Measurements from ENCODE around the gene TLX2. TPM values are rescaled to one million over a fixed set of nuclear protein-coding genes. Genes with fewer than 3 reads are reported as not detected.

Gene TLX2
- total and polyA plus RNA-seq, 2 of the 13 experiments (the other 11 are each of a cell fraction or from before 2014, with no cell fraction given) = 0.05 to 0.20 TPM

GRCh38 chr2:74525717-74526648 is 11.7 kb downstream of the TLX2 start, which contains the start of gene DQX1 (continued):
- TF ChIP-seq, protein P1, sequence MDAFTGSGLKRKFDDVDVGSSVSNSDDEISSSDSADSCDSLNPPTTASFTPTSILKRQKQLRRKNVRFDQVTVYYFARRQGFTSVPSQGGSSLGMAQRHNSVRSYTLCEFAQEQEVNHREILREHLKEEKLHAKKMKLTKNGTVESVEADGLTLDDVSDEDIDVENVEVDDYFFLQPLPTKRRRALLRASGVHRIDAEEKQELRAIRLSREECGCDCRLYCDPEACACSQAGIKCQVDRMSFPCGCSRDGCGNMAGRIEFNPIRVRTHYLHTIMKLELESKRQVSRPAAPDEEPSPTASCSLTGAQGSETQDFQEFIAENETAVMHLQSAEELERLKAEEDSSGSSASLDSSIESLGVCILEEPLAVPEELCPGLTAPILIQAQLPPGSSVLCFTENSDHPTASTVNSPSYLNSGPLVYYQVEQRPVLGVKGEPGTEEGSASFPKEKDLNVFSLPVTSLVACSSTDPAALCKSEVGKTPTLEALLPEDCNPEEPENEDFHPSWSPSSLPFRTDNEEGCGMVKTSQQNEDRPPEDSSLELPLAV (CRISPR knock-in tag; conservative IDR thresholded peaks at IDR 0.05; ENCODE audit: low read depth) = no peak
- TF ChIP-seq, protein P2, sequence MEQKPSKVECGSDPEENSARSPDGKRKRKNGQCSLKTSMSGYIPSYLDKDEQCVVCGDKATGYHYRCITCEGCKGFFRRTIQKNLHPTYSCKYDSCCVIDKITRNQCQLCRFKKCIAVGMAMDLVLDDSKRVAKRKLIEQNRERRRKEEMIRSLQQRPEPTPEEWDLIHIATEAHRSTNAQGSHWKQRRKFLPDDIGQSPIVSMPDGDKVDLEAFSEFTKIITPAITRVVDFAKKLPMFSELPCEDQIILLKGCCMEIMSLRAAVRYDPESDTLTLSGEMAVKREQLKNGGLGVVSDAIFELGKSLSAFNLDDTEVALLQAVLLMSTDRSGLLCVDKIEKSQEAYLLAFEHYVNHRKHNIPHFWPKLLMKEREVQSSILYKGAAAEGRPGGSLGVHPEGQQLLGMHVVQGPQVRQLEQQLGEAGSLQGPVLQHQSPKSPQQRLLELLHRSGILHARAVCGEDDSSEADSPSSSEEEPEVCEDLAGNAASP (CRISPR knock-in tag; IDR thresholded peaks at IDR 0.05; ENCODE audit: borderline replicate concordance) = peak; percentile 91
- TF ChIP-seq ZEB1 (IDR thresholded peaks at IDR 0.05; ENCODE audit: insufficient replicate concordance, low read depth) (peak; percentile 88), SRSF4 (IDR thresholded peaks at IDR 0.05; ENCODE audit: low read depth, low read length, poor library complexity, severe bottlenecking) (no peak), KAT8 (CRISPR knock-in tag; IDR thresholded peaks at IDR 0.05) (peak; percentile 89), SP5 (CRISPR knock-in tag; IDR thresholded peaks at IDR 0.05; ENCODE audit: borderline replicate concordance, low read depth) (0 out of 2 replicates have a peak, but pooled peaks have one; percentile 30), ZSCAN25 (CRISPR knock-in tag; IDR thresholded peaks at IDR 0.05) (peak; percentile 65), ZNF354B (CRISPR knock-in tag; IDR thresholded peaks at IDR 0.05) (no peak), PPARG (CRISPR knock-in tag; conservative IDR thresholded peaks at IDR 0.05) (peak; percentile 81; the same call in 1 of the 2 replicates), MYC (CRISPR knock-in tag; IDR thresholded peaks at IDR 0.05; ENCODE audit: borderline replicate concordance) (peak; percentile 40; the same call in 1 of the 2 replicates), ZNF776 (CRISPR knock-in tag; IDR thresholded peaks at IDR 0.05) (no peak), ZBTB10 (CRISPR knock-in tag; IDR thresholded peaks at IDR 0.05; ENCODE audit: borderline replicate concordance) (no peak), SRY (CRISPR knock-in tag; IDR thresholded peaks at IDR 0.05) (no peak), HMG20A (CRISPR knock-in tag; IDR thresholded peaks at IDR 0.05; ENCODE audit: borderline replicate concordance) (no peak), MEIS1 (CRISPR knock-in tag; IDR thresholded peaks at IDR 0.05; ENCODE audit: borderline replicate concordance) (no peak), GLI4 (CRISPR knock-in tag; IDR thresholded peaks at IDR 0.05; ENCODE audit: borderline replicate concordance) (0 out of 2 replicates have a peak, but pooled peaks have one; percentile 71)
- TF ChIP-seq, protein P3, sequence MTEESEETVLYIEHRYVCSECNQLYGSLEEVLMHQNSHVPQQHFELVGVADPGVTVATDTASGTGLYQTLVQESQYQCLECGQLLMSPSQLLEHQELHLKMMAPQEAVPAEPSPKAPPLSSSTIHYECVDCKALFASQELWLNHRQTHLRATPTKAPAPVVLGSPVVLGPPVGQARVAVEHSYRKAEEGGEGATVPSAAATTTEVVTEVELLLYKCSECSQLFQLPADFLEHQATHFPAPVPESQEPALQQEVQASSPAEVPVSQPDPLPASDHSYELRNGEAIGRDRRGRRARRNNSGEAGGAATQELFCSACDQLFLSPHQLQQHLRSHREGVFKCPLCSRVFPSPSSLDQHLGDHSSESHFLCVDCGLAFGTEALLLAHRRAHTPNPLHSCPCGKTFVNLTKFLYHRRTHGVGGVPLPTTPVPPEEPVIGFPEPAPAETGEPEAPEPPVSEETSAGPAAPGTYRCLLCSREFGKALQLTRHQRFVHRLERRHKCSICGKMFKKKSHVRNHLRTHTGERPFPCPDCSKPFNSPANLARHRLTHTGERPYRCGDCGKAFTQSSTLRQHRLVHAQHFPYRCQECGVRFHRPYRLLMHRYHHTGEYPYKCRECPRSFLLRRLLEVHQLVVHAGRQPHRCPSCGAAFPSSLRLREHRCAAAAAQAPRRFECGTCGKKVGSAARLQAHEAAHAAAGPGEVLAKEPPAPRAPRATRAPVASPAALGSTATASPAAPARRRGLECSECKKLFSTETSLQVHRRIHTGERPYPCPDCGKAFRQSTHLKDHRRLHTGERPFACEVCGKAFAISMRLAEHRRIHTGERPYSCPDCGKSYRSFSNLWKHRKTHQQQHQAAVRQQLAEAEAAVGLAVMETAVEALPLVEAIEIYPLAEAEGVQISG (CRISPR knock-in tag; IDR thresholded peaks at IDR 0.05) = peak; percentile 72

Data from HepG2 (cell line).